Neutrophil (primary cell): ENCODE data around the gene CCDC192.

Experiments
- H3K27ac ChIP-seq: fragments of 200-600 bp; sonication (generic); 2 replicates; pipeline ENCODE4 v1.5.1; 2016; ENCODE audit warnings: mild to moderate bottlenecking, moderate library complexity
- H3K27me3 ChIP-seq: fragments of 200-600 bp; sonication (generic); 2 replicates; pipeline ENCODE4 v1.6.0; 2016; ENCODE audit warnings: mild to moderate bottlenecking
- H3K36me3 ChIP-seq: fragments of 200-600 bp; sonication (generic); 2 replicates; pipeline ENCODE4 v1.5.1; 2017
- H3K4me1 ChIP-seq, 2 experiments: fragments of 200-600 bp in 1 of 2; sonication (generic) in 1 of 2; 1 replicate in 1 of 2; 2 replicates in 1 of 2; pipeline versions ENCODE4 v1.5.1 to v1.6.1; 2013 to 2016; ENCODE audit warnings: low read depth in 1 of 2, low read length in 1 of 2, mild to moderate bottlenecking in 1 of 2, moderate library complexity in 1 of 2; ENCODE audit not compliant: control insufficient read depth in 1 of 2, insufficient read depth in 1 of 2
- H3K4me3 ChIP-seq, 2 experiments: fragments of 200-600 bp in 1 of 2; sonication (generic) in 1 of 2; 1 replicate in 1 of 2; 2 replicates in 1 of 2; pipeline ENCODE4 v1.5.1; 2013 to 2016; ENCODE audit warnings: low read depth in 1 of 2, low read length in 1 of 2, mild to moderate bottlenecking in 1 of 2, moderate library complexity in 1 of 2
- H3K9me3 ChIP-seq: fragments of 200-600 bp; sonication (generic); 2 replicates; pipeline ENCODE4 v1.5.1; 2016
- TF ChIP-seq, protein P1 (sequence below): fragments of 200-600 bp; sonication (generic); IDR thresholded peaks from 2 replicates; pipeline ENCODE4 v1.5.1; 2016; ENCODE audit warnings: antibody characterized with exemption

Gene CCDC192

DNA sequence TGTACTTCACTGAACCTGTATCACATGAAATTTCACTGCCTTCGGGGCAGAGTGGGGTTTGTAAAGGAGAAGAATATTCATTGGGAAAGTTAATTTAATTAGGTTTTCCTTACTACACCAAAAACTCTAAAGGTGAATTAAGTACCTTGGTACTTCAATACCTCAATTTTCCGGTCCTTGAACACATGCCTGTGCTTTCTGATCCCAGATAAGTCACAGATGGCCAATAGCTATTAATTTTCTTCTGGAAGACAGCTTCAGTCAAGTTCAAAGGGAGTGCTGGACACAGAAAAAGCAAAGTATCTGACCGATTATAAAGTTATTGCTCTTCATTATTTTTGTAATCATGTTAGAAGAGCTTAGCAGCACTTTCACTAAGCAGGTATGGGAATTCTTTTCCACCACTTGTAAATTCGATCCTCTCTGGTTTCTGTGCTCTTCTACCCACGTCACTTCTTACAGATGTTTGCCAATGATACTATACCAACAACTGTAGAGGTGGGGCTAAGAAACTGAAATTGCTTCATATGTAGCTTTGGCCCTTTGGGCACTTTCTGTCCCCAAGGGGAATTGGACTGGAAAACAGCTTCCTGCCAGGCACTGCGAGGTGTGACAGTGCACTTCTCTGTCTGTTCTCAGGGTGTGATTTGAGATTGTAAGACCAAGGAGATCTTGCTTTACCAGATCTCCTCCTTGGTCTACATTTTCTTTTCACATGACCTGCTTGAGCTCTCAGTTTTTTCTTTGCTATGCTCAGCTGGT is 164.0 kb downstream of the CCDC192 start:
- H3K27me3 ChIP-seq, result no peaks in the 10 kb centered on the region
- no peak overlapping the region for H3K4me3 ChIP-seq
- TF ChIP-seq, protein P1, sequence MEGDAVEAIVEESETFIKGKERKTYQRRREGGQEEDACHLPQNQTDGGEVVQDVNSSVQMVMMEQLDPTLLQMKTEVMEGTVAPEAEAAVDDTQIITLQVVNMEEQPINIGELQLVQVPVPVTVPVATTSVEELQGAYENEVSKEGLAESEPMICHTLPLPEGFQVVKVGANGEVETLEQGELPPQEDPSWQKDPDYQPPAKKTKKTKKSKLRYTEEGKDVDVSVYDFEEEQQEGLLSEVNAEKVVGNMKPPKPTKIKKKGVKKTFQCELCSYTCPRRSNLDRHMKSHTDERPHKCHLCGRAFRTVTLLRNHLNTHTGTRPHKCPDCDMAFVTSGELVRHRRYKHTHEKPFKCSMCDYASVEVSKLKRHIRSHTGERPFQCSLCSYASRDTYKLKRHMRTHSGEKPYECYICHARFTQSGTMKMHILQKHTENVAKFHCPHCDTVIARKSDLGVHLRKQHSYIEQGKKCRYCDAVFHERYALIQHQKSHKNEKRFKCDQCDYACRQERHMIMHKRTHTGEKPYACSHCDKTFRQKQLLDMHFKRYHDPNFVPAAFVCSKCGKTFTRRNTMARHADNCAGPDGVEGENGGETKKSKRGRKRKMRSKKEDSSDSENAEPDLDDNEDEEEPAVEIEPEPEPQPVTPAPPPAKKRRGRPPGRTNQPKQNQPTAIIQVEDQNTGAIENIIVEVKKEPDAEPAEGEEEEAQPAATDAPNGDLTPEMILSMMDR, result no peak
- H3K27ac ChIP-seq, result no peak overlapping the region
- H3K36me3 ChIP-seq, result no peaks in the 10 kb centered on the region
- H3K9me3 ChIP-seq, result no peaks in the 10 kb centered on the region
- H3K4me1 ChIP-seq, result peaks cover 19 to 25% of the 10 kb centered on the region in 2 experiments

DNA sequence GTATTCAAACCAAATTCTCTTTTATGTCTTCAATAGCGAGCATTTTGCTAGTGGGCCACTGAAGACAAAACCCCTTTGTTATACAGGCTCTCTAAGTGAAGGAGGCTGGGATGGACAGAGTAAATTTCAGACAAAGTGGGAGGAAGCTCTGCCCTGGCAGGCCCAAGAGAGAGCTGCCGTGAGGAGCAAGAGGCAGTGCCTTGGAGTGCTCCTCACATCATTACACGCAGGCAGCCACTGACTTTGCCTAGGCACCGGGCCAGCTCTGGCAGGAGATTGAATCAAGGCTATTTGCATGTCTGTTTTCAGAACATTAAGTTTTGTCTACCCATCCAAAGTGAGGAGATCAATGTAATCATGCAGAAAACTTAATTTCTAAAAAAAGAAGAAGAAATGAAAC is 167.7 kb downstream of the CCDC192 start:
- peaks cover 5 to 10% of the 10 kb centered on the region in 2 experiments for H3K4me1 ChIP-seq
- no peaks in the 10 kb centered on the region for H3K27me3 ChIP-seq
- TF ChIP-seq, protein P1, result no peak
- H3K4me3 ChIP-seq, result no peak overlapping the region
- no peak overlapping the region for H3K27ac ChIP-seq
- H3K36me3 ChIP-seq, result no peaks in the 10 kb centered on the region
- no peaks in the 10 kb centered on the region for H3K9me3 ChIP-seq

DNA sequence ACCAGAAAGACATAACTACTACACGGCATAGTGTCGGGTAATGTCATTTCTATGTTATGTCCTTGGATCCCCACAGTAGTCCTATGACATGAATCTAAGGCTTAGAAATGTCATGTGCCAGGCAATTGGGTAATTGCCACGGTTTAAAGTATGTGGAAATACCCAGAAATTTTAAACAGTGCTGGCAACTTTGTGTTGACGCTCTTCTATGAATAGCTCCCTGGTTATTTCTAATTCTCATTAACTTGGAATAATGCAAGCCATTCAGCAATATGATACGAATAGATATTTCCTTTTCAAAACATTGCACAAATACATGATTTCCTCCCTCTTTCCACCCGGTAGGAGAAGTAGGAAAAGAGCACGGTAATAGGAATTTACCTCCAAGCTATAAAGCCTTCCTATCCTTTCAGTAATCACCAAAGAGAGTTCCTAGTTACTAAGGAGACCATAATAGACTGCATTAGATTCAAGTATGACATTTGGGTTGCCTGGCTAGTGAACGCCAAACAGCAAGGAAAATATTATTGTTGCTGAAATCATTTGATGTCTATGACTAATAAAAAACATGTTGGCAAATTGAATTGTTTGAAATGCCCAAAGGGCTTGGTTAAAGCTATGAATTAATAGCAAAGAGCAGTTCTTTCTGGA is 168.4 kb downstream of the CCDC192 start:
- Histone ChIP-seq H3K9me3 (no peaks in the 10 kb centered on the region), H3K27me3 (no peaks in the 10 kb centered on the region), H3K4me3 (no peak overlapping the region), H3K36me3 (no peaks in the 10 kb centered on the region), H3K4me1 (peaks cover 5 to 10% of the 10 kb centered on the region in 2 experiments), H3K27ac (no peak overlapping the region)
- TF ChIP-seq, protein P1, result no peak

DNA sequence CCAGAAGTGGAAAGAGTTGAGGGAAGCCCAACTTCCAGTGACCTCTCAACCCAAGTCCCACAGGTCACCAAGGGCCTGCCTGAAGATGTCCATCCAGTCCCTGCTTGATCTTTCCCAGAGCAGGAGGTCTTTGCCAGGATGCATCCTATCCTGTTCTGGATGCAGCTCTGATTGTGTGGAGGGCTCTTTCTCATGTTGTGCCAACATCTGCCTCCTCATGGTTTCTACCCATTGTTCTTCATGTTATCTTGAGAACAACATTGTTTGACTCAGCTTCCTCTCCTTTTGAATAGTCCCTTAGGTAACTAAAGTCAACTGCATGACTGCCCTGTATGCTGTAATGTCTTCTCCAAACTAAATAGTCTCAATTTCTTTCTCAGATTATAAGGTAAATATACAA is 169.3 kb downstream of the CCDC192 start:
- no peak overlapping the region for H3K4me3 ChIP-seq
- peaks cover 5 to 10% of the 10 kb centered on the region in 2 experiments for H3K4me1 ChIP-seq
- no peaks in the 10 kb centered on the region for H3K27me3 ChIP-seq
- H3K36me3 ChIP-seq, result no peaks in the 10 kb centered on the region
- no peaks in the 10 kb centered on the region for H3K9me3 ChIP-seq
- TF ChIP-seq, protein P1, result no peak
- no peak overlapping the region for H3K27ac ChIP-seq

DNA sequence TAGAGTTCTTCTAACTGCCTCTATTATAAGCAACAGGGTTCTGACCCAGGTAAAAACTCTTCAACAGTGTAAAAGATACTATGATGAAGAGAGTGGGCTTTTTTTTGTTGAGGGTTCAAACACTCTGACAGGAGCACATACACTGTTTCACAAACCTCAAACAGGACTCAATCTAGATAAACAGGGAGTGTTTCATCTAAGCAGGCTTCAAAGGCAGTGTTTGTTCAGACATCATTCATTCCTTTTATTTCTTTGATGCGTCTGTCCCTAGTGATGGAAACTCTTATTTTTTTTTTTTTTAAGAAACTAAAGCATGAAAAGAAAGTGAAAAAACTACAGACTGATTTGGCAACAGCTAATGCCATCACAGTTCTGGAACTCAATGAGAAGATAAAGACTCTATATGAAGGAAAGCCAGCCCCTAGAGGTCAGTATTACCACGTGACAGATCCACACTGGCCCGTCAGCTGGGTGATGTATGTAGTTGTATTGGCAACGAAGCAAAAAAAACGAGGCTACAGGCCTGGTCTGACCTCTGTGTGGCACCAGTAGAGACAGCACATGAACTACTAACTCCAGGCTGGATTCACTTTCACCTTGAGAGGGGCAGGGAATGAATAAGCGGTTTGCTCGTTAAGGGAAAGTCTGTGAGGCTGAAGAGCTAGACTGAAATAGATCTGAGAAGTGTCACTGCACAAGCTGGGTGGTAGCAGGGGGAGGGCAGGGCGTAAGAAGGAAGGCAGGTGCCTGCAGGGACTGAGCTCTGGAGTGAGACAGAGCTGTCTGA is 172.2 kb downstream of the CCDC192 start:
- Histone ChIP-seq H3K4me1 (peaks cover 9 to 17% of the 10 kb centered on the region in 2 experiments), H3K36me3 (no peaks in the 10 kb centered on the region), H3K9me3 (no peaks in the 10 kb centered on the region), H3K27ac (no peak overlapping the region), H3K27me3 (no peaks in the 10 kb centered on the region), H3K4me3 (no peak overlapping the region)
- TF ChIP-seq, protein P1, result no peak
